DMS53 (cell line): ENCODE data around the gene CCDC122.
"Not testable (repeated sequence)": the region's sequence is repeated elsewhere in the genome, so short reads cannot be mapped to it uniquely, and the experiment has no call there.

ENCODE experiments used
- DNase-seq: peaks from one replicate; lab custom pipeline; 2025; lab: John Stamatoyannopoulos, UW

Gene CCDC122

DNA sequence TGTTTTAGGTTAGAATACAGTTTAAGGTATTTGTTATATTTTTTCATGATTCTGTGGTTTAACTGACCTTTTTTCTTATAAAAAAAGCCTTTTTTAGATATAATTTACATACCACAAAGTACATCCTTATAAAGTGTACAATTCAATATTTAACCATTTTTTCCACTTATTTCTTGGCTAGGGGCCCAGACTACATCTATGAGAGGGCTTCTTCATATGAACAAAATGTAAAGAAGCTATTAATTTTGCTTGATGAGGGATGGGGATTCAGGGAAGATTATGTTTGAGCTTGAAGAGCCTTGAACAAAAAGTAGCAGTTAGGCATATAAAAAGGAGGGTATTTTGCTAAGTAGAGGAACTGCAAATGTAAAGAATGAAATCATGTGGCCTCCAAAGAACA is 2.2 kb downstream of the CCDC122 start:
- no peak for DNase-seq

DNA sequence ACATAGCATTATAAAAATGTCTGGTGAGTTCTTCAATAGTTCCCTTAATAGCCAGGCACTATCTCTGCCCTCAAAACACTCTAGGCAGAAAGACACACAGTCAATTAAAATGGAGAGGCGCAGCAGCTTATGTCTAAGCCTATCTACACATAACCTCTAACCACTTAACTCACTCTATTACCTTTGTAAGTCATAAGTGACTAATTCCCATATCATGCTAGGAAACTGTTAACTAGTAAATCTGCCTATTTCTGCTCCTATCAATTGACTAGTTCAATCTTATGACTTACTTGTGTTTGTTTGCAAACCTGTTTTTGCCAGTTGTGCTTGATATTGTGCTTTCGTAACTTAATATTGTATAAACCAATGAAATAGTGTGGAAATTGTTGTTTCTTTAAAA is 3.2 kb downstream of the CCDC122 start:
- DNase-seq, result no peak

DNA sequence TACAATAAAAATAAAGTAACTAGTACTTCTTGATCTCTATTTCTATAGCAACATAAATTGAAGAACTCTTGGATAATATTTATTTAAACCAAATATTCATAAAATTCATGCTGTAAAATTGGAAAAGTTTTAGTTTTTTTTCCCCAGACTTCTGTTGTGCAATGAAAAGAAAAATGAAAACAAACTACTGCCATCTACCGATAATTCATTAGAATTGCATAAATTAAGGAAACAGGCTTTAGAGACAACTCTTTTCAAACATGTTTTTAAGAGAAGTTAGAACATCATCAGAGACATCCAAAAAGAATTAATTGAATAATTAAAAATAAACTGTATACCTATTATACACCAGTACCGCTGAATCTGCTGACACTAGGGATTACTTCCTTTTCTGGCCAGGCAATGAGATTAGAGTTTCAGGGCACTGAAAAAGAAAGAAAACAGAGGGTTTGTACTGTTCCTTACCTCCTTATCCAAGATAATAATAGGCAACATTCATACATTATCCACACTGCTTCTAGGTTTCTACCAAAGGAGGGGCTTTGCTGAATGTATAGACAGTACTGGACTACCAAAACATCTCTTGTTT is 4.9 kb downstream of the CCDC122 start:
- peak; percentile 43 for DNase-seq

DNA sequence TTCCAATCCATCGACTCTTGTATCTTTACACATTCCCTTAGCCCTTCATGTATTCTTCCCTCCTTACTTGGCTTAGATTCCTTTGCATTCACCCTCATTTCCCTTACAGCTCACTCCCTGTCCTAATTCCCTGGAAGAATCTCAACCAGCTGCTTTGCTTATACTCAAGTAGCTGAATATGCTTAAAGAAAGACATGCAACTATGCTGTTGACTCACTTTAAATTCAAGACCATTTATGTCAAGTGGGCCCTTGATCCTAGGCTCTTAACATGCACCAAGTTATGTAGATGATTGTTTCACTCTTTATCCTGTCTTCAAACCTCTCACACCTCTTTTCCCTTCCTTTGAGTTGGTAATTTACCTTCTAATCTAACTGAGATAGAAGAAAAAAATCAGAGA is 7.4 kb downstream of the CCDC122 start:
- DNase-seq, result no peak

DNA sequence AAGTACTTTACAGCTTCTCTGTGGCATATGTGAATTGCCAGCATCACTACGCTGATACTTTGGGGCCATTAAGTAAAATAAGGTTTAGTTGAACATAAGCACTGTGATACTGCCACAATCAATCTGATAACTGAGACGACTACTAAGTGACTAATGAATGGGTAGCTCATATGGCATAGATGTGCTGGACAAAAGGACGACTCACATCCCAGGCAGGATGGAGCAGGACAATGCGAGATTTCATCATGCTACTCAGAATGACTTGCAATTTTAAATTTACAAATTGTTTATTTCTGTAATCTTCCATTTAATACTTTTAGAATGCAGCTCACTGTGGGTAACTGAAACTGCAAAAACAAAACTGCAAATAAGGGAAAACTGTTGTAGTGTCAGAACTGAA is 13.6 kb downstream of the CCDC122 start:
- DNase-seq, result peak; percentile 7

DNA sequence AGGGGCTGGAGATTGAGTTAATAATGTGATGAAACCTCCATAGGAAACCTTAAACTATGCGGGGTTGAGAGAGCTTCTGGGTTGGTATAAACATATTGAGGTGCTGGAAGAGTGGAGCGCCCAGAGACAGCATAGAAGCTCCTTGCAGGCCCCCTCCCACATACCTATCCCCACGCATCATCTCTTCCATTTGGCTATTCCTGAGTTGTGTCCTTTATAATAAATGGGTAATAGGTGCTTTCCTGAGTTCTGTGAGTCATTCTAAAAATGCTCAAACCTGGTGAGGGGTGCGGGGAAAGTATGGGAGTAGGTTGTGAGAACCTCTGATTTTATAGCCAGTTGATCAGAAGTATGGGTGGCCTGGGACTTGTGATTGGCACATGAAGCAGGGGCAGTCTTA is 14.6 kb downstream of the CCDC122 start:
- no peak for DNase-seq

DNA sequence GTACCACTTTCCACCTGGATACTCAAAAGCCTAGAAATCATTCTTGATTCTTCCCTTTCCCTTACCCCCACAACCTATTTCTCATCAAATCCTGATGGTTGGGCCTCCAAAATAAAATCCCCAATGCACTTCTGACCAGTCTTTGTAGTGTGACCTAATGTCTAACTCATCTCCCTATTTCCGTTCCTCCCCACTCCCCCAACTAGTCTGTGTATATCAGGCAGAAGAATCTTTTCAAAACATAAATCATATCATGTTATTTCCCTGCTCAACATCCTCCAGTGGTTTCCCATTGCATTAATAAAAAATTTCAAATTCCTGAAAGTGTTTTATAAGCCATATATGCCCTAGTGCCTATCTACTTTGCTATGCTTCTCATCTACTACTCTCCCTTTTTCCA is 17.7 kb downstream of the CCDC122 start:
- DNase-seq, result no peak

DNA sequence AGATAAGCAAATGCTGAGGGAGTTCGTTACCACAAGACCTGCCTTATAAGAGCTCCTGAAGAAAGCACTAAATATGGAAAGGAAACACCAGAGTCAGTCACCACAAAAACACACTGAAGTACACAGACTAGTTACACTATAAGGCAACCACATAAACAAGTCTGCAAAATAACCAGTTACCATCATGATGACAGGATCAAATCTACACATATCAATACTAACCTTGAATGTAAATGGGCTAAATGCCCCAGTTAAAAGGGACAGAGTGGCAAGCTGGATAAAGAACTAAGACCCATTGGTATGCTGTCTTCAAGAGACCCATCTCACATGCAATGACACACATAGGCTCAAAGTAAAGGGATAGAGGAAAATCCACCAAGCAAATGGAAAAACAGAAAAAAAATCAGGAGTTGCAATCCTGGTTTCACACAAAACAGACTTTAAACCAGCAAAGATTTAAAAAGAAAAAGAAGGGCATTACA is 26.6 kb downstream of the CCDC122 start:
- no peak for DNase-seq

DNA sequence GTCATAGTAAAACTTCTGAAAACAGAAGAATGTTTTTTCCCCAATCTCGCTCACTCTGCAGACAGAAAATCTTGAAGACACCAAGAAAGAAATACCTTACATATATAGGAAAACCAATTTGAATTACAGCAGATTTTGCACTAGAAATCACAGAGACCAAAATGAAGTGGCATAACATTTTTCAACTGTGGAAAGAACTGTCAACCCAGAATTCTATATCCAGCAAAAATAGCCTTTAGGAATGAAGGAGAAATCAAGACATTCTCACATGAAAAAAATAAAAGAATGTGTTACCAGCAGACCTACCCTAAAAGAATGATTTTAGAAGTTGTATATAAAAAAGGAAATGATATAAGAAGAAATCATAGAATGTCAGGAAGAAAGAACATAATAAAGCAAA is 28.7 kb downstream of the CCDC122 start:
- peak; percentile 1 for DNase-seq

DNA sequence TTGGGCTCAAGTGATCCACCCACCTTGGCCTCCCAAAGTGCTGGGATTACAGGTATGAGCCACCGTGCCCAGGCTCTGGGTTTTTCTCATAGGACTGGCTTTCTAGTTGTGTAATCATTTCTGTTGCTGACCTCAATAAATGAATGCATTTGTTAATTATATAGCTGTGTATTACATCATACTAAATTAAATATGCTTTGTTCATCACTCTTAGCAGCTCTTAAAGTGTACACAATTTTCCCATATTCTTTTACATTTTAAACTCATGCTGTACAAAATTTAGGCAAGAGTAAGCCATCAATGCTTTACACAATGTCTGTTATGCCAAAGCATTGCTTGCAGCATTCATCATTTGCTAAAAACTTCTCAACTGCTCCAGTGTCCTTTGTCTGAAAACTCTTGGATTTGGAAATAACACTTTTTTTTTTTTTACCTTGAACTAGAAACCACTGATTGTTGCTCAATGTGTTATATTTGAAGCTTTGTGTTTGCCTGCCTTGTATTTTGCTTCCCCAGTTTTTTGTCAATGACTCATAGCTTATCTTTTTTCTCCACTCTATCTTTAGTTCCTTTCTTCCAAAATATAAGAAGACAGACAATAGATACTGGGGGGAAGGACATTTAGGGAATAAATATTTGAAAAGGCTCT is 31.4 kb downstream of the CCDC122 start:
- DNase-seq, result no peak

DNA sequence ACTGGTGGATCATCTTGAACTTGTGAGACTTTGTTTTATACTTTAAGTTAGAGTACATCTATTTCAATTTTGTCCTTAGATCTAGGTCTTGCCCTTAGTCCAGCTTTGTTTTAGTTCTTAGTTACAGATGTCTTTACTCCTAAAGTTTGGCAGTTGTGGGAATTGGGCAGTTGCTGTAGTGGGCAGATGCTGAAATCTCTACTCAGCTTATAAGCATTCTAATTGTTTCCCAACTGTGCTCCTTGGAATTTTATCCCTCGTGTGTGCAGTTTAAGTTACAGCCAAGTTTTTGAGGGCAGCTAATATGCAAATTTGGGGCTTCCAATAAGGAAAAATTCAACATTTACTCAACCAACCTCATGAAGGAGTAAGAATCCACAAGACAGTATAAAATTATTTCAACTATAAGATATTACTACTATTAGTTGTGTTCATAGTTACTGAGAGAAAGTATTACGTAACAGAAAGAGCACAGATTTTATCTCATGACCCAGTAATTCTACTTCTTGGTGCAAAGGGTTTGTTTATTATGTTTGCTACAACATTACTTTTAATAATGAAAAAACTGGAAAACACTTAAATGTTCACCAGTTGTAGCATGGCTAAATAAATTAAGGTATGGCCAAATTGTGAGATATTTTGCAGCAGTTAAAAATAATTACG is 32.9 kb downstream of the CCDC122 start:
- no peak for DNase-seq

DNA sequence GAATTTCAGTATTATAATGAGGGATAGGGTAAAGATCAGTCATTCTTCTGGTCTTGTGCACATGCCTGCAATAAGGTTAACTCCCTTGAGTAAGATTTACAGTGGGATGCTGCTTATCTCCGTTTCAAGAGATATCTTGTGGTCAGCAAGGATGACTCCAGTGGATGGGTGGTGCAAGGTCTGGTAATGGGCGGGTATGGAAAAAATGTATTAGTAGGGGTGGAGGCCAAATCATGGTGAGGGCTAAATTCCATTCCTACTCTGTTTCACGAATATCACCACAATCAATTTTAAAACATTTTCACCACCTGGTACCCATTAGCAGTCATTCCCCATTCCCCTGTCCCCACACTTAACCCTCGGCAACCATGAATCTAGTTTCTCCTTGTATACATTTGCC is 40.6 kb downstream of the CCDC122 start:
- no peak for DNase-seq

DNA sequence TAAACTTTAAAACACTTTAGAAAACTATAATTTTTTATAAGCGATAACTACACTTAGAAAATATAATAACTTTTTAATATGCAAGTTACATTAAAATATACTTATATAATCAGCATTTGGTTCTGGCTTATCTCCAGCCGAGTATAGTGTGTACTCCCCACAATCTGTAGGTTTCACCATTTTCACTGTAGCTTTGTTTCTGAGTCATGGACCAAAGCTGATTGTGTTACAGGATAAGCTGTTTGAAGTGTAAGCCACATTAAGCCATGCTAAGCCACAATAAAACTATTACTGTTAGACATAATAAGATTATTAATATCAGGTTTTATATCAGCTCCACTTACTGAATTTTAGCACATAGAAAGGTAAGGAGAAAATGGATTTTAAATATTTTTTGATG is 43.8 kb downstream of the CCDC122 start:
- peak; percentile 2 for DNase-seq

DNA sequence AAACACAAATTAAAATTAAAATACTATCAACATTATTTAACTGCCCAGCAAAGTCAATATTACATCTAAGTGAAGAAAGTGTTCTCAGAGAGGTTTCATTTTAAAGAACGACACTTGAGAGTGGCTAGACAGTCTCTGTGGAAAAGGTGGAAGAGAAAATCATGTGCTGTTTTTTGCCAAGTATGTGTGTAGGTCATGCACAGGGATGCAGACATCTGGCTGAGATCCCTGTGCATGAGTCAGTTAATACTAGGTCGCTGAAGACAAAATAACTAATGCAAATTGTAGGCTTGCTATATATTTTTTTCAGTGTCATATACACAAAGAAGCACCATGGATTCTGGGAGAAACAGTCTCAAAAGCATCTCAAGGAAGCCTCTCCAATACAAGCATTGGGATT is 48.5 kb downstream of the CCDC122 start:
- no peak for DNase-seq

DNA sequence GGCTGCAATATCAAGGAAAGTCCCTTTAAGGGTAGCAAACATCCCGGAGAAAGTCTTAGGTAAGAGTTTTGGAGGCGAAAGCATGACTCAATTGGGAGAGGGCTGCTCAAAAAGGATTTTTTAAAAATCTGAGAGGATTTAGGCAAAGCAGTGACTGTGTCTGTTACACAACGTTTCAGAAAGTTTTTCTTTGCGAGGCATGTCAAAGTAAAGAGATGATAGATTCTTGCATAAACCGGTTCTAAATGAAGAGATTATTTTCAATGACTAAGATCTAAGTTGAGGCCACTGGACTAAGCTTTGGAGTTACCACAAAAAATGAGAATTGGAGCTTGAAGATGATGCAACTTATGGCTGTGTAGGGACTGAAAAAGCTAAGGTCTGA is 49.1 kb downstream of the CCDC122 start:
- DNase-seq, result no peak

DNA sequence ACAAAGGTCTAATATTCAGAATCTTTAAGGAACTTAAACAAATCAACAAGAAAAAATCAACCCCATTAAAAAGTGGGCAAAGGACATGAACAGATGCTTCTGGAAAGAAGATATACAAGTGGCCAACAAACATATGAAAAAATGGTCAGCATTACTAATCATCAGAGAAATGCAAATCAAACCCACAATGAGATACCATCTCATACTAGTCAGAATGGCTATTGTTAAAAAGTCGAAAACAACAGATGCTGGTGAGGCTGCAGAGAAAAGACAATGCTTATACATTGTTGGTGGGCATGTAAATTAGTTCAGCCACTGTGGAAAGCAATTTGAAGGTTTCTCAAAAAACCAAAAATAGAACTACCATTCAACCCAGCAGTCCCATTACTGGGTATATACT is 54.9 kb downstream of the CCDC122 start:
- not testable (repeated sequence) for DNase-seq

DNA sequence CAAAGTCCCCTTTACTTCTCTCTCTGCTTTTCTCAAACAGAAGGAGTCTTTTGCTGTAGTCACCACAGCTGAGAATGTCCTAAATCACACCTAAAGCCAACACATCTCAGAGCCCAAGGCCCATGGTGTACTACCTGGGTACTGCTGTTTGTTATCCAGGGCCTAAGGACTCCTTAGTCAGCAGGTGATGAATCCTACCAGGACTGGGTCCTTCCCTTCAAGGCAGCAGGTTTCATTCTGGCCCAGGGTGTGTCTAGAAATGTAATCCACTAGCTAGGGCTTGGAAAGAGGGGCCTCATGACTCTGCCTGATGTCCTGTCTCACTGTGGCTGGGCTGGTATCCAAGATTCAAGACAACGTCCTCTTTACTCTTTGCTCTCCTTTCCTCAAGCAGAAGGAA is 56.6 kb downstream of the CCDC122 start:
- DNase-seq, result no peak

DNA sequence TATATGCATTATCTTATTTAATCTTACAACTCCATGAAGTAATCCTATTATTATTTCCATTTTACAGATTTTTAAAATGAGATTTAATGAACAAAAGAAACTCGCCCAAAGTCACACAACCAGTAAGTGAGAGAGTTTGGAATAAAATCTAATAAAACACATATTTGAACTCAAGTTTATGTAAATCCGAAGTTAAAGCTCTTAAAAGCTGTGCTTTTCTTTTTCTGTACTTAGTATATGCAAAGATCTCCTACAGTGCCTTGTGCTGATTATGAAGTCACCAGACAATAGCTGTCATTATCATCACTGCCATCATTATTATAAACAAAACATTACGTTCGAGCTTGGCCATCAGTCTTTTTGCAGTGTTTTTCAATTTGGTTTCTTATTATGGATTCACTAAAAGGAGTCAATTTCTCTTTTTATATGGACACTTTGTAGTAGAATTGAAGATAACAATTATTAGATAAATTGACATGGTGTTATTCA is 63.1 kb downstream of the CCDC122 start:
- DNase-seq, result no peak

DNA sequence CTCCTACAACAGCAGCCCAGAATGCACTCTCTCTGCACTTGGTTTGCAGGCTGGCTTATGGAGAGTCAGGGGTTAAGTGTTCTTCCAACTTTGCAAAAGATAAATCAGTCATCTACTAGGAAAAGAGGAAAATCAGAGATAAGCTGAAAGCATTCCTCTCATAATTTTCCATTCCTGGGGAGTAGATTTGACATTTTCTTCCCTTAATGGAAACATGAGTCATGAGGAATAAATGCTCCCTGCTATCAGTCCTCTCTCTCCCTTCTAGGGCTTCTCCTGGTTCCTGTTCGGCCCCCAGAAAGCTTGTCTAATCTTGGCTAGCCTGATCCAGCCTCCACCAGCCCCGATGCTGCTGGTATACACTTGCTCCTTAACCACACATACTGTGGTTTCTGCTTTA is 64.3 kb downstream of the CCDC122 start:
- DNase-seq, result no peak

DNA sequence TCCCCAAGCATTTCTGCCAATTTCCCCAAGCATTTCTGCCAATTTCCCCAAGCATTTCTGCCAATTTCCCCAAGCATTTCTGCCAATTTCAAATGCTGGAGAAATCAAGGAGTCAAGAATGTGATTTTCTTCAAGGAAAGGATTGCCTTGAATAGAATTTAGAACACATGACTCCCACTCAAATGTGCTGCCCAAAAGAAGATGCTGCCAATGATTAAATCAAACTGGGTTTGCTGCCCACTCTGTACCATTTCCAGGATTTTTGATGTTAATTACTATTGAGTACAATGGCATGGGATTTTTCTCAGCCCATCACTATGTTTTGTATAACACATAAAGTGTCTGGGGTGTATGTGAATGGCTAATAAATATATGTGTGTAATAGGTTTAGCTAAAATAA is 70.9 kb downstream of the CCDC122 start:
- no peak for DNase-seq

DNA sequence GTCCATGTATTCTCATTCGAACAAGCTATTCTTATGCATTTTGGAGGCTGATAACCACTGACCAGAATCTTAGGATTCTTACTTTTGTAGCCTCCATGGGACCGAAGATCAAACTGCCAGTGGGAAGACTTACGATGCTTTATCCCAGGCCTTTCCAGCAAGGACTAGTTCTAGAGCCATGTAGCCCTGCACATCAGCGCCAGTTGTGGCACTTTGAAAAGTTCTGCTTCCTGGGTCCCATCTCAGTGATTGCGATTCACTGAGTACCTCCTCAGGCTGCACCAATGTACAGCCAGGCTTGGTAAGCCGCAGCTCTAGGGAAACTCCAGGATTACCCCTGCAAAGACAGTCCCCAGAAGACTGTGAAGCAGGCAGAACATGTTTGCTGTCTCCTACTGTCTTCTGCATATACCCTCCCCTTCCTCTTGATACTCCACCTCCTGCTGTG is 73.8 kb downstream of the CCDC122 start:
- peak; percentile 13 for DNase-seq

DNA sequence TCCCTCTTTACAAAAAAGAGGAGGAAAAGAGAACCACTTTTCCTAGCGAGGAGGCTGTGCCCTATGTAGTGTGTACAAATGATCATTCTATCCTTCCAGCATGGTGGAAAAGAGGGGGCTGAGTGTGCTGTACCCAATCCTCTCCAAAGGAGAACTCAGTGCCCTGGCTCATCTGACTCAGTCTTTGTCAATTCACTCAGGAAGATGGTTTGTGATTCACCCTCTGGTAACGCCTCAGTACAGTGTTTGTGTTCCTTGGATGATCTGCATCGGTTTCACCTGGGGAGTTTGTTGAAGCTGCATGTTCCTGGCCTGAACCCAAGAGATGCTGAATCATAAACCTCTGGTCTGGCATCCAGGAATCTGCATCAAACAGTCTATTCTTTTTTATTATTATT is 74.5 kb downstream of the CCDC122 start:
- DNase-seq, result peak; percentile 76

DNA sequence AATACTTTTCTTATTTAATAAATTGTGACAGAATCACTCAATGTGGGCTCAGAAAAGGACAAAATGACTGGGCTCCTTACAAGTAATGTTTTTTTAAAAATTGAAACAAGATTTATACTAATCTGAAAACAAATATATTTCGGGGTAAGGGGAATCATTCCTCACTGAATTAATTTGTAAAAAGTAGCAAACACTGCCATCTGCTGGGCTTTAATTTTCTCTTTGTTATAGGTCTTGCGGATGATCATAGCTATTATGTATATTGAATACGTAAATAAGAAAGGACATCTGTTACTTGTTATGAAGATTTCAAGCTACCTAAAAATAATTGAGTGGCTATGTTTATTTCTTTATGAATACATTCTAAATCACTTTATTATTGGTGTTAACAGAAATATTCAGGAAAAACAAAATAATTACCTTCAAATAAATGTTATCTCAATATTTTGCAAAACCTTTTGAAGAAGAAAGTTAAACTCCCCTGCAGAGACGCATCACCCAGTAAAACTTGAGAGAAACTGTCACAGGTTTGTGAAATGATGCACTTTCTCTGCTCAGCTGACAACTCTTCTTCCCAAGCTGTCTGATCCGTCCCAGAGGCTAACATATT is 75.0 kb downstream of the CCDC122 start:
- DNase-seq, result peak; percentile 77
